DND-41 (cell line): ENCODE results near the gene NOL7.

Experiments used
- ATAC-seq: fragments of 200-7000 bp; cut with Tn5 transposase; 3 replicates; pipeline ENCODE4 v1.9.1; 2021; ENCODE audit warnings: low read depth; ENCODE audit not compliant: insufficient read depth
- DNase-seq: peaks from one replicate; pipeline ENCODE4 v3.0.0-alpha.2; 2020
- H2AFZ ChIP-seq: 2 replicates; pipeline ENCODE4 v1.6.0; 2012; ENCODE audit warnings: low read depth, low read length
- H3K27ac ChIP-seq: 2 replicates; pipeline ENCODE4 v1.5.1; 2012; ENCODE audit warnings: low read length, inconsistent platforms
- H3K27me3 ChIP-seq: fragments of 200-600 bp; sonication (generic); 2 replicates; pipeline ENCODE4 v1.6.0; 2012; ENCODE audit warnings: low read length, mild to moderate bottlenecking, inconsistent platforms; ENCODE audit not compliant: insufficient read depth, poor library complexity
- H3K36me3 ChIP-seq: 2 replicates; pipeline ENCODE4 v1.5.1; 2012; ENCODE audit warnings: low read length, inconsistent platforms; ENCODE audit not compliant: insufficient read depth
- H3K4me1 ChIP-seq: 2 replicates; pipeline ENCODE4 v1.5.1; 2012; ENCODE audit warnings: mild to moderate bottlenecking, low read length; ENCODE audit not compliant: insufficient read depth
- H3K4me2 ChIP-seq: 2 replicates; pipeline ENCODE4 v1.6.0; 2012; ENCODE audit warnings: mild to moderate bottlenecking, moderate library complexity, low read length, inconsistent platforms; ENCODE audit not compliant: insufficient read depth
- H3K4me3 ChIP-seq, 2 experiments: fragments of 200-600 bp in 1 of 2; shearing (Covaris generic) in 1 of 2; 2 replicates each; pipeline ENCODE4 v1.5.1; 2012 to 2016; ENCODE audit warnings: inconsistent platforms in 2 of 2, low read length in 2 of 2, mild to moderate bottlenecking in 2 of 2, low read depth in 1 of 2, moderate library complexity in 1 of 2
- H3K79me2 ChIP-seq: 2 replicates; pipeline ENCODE4 v1.6.0; 2012; ENCODE audit warnings: low read length, inconsistent platforms; ENCODE audit not compliant: insufficient read depth
- H3K9ac ChIP-seq: 2 replicates; pipeline ENCODE4 v1.6.0; 2012; ENCODE audit warnings: low read depth, mild to moderate bottlenecking, inconsistent platforms, low read length, moderate library complexity
- H3K9me3 ChIP-seq: 2 replicates; pipeline ENCODE4 v1.5.1; 2012; ENCODE audit warnings: low read length, moderate library complexity, mild to moderate bottlenecking, inconsistent platforms; ENCODE audit not compliant: insufficient read depth, severe bottlenecking
- H4K20me1 ChIP-seq: 2 replicates; pipeline ENCODE4 v1.6.0; 2012; ENCODE audit warnings: low read length; ENCODE audit not compliant: insufficient read depth
- EZH2 ChIP-seq: IDR thresholded peaks from 3 replicates; pipeline ENCODE4 v1.6.1; 2012; ENCODE audit warnings: borderline replicate concordance, low read depth, mild to moderate bottlenecking, moderate library complexity, low read length, inconsistent platforms; ENCODE audit not compliant: severe bottlenecking
- TF ChIP-seq, protein P1 (sequence below): IDR thresholded peaks from 2 replicates; pipeline ENCODE4 v1.5.1; 2012; ENCODE audit warnings: borderline replicate concordance, low read length, moderate library complexity, mild to moderate bottlenecking; ENCODE audit not compliant: poor library complexity, severe bottlenecking; ENCODE audit errors: extremely low read depth

The NOL7 gene

GRCh38 chr6:13635948-13636658, 21.0 kb downstream of the NOL7 start:
- no peak overlapping the region for H3K9ac ChIP-seq
- no peaks in the 10 kb centered on the region for H3K4me1 ChIP-seq
- H3K27ac ChIP-seq: no peak overlapping the region
- TF ChIP-seq, protein P1, sequence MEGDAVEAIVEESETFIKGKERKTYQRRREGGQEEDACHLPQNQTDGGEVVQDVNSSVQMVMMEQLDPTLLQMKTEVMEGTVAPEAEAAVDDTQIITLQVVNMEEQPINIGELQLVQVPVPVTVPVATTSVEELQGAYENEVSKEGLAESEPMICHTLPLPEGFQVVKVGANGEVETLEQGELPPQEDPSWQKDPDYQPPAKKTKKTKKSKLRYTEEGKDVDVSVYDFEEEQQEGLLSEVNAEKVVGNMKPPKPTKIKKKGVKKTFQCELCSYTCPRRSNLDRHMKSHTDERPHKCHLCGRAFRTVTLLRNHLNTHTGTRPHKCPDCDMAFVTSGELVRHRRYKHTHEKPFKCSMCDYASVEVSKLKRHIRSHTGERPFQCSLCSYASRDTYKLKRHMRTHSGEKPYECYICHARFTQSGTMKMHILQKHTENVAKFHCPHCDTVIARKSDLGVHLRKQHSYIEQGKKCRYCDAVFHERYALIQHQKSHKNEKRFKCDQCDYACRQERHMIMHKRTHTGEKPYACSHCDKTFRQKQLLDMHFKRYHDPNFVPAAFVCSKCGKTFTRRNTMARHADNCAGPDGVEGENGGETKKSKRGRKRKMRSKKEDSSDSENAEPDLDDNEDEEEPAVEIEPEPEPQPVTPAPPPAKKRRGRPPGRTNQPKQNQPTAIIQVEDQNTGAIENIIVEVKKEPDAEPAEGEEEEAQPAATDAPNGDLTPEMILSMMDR: no peak
- no peak for TF ChIP-seq EZH2
- H3K4me2 ChIP-seq: no peak overlapping the region
- H2AFZ ChIP-seq: no peak overlapping the region
- no peaks in the 10 kb centered on the region for H3K9me3 ChIP-seq
- no peaks in the 10 kb centered on the region for H3K27me3 ChIP-seq
- DNase-seq (no peak), ATAC-seq (no peak)
- no peak overlapping the region for H3K4me3 ChIP-seq
- no peaks in the 10 kb centered on the region for H3K79me2 ChIP-seq
- peaks cover 84% of the 10 kb centered on the region for H3K36me3 ChIP-seq
- H4K20me1 ChIP-seq: no peaks in the 10 kb centered on the region

GRCh38 chr6:13638014-13638413, 22.9 kb downstream of the NOL7 start:
- no peak overlapping the region for H3K27ac ChIP-seq
- peaks cover 83% of the 10 kb centered on the region for H3K36me3 ChIP-seq

GRCh38 chr6:13638626-13639025, 23.5 kb downstream of the NOL7 start:
- no peak overlapping the region for H3K27ac ChIP-seq
- H3K79me2 ChIP-seq: no peaks in the 10 kb centered on the region
- no peak overlapping the region for H3K4me2 ChIP-seq
- no peak overlapping the region for H2AFZ ChIP-seq
- H3K9ac ChIP-seq: no peak overlapping the region
- no peaks in the 10 kb centered on the region for H3K4me1 ChIP-seq
- DNase-seq (no peak), ATAC-seq (no peak)
- no peak for TF ChIP-seq EZH2
- TF ChIP-seq, protein P1: no peak
- peaks cover 89% of the 10 kb centered on the region for H3K36me3 ChIP-seq
- no peaks in the 10 kb centered on the region for H3K27me3 ChIP-seq
- no peaks in the 10 kb centered on the region for H4K20me1 ChIP-seq
- no peak overlapping the region for H3K4me3 ChIP-seq
- H3K9me3 ChIP-seq: no peaks in the 10 kb centered on the region

More at GRCh38 chr6:13638014-13638413, 22.9 kb downstream of the NOL7 start:
- ATAC-seq (no peak), DNase-seq (no peak)
- Histone ChIP-seq H3K4me2 (no peak overlapping the region), H4K20me1 (no peaks in the 10 kb centered on the region), H3K4me1 (no peaks in the 10 kb centered on the region), H3K4me3 (no peak overlapping the region), H2AFZ (no peak overlapping the region), H3K9me3 (no peaks in the 10 kb centered on the region), H3K27me3 (no peaks in the 10 kb centered on the region), H3K79me2 (no peaks in the 10 kb centered on the region), H3K9ac (no peak overlapping the region)
- TF ChIP-seq, protein P1: no peak
- no peak for TF ChIP-seq EZH2

- Histone ChIP-seq H3K9ac (no peak overlapping the region), H3K79me2 (no peaks in the 10 kb centered on the region), H3K4me1 (no peaks in the 10 kb centered on the region), H3K27ac (no peak overlapping the region), H3K9me3 (no peaks in the 10 kb centered on the region), H3K4me3 (no peak overlapping the region), H4K20me1 (no peaks in the 10 kb centered on the region), H3K4me2 (no peak overlapping the region), H3K27me3 (no peaks in the 10 kb centered on the region), H3K36me3 (peaks cover 94% of the 10 kb centered on the region), H2AFZ (no peak overlapping the region)
- ATAC-seq: no peak
- no peak for TF ChIP-seq EZH2
- TF ChIP-seq, protein P1: no peak
- no peak for DNase-seq
Observed at GRCh38 chr6:13641315-13641714, 26.2 kb downstream of the NOL7 start.
